Skeletal muscle tissue (tissue), 4 donors: ENCODE measurements around the gene METTL5. TPM values are rescaled to one million over a fixed set of nuclear protein-coding genes. Genes with fewer than 3 reads are reported as not detected.
"Not testable (repeated sequence)": the region's sequence is repeated elsewhere in the genome, so short reads cannot be mapped to it uniquely, and the experiment has no call there.

Source experiments
- H3K27ac ChIP-seq: one replicate; pipeline ENCODE4 v1.7.0; 2013; ENCODE audit warnings: mild to moderate bottlenecking, low read depth, low read length, inconsistent platforms
- H3K27me3 ChIP-seq, 3 donors: one replicate each; pipeline ENCODE4 v1.7.0; 2013; ENCODE audit warnings: low read length in 3 of 3; ENCODE audit not compliant: control insufficient read depth in 3 of 3, insufficient read depth in 3 of 3
- H3K36me3 ChIP-seq, 3 donors: one replicate each; pipeline ENCODE4 v1.7.0; 2013; ENCODE audit warnings: low read length in 3 of 3; ENCODE audit not compliant: control insufficient read depth in 3 of 3, insufficient read depth in 3 of 3
- H3K4me1 ChIP-seq, 3 donors: one replicate each; pipeline ENCODE4 v1.7.0; 2013; ENCODE audit warnings: low read length in 3 of 3, mild to moderate bottlenecking in 3 of 3; ENCODE audit not compliant: control insufficient read depth in 3 of 3, insufficient read depth in 3 of 3
- H3K4me3 ChIP-seq, 3 donors: one replicate each; pipeline ENCODE4 v1.7.0; 2013; ENCODE audit warnings: low read length in 3 of 3
- H3K9ac ChIP-seq, 3 donors: one replicate each; pipeline ENCODE4 v1.7.0; 2013; ENCODE audit warnings: low read length in 3 of 3, mild to moderate bottlenecking in 3 of 3, moderate library complexity in 2 of 3, low read depth in 1 of 3
- H3K9me3 ChIP-seq, 3 donors: one replicate each; pipeline ENCODE4 v1.7.0; 2013; ENCODE audit warnings: low read length in 3 of 3; ENCODE audit not compliant: control insufficient read depth in 3 of 3
- total RNA-seq: library from RNA; depleted of rRNA; stranded (reverse); fragments of >200 nt; gene quantifications from one replicate; pipeline ENCODE4 v1.2.3, GENCODE V29; 2014
- donor health status: Osteomylitis.

Gene METTL5
- 29.7 TPM for total RNA-seq

DNA sequence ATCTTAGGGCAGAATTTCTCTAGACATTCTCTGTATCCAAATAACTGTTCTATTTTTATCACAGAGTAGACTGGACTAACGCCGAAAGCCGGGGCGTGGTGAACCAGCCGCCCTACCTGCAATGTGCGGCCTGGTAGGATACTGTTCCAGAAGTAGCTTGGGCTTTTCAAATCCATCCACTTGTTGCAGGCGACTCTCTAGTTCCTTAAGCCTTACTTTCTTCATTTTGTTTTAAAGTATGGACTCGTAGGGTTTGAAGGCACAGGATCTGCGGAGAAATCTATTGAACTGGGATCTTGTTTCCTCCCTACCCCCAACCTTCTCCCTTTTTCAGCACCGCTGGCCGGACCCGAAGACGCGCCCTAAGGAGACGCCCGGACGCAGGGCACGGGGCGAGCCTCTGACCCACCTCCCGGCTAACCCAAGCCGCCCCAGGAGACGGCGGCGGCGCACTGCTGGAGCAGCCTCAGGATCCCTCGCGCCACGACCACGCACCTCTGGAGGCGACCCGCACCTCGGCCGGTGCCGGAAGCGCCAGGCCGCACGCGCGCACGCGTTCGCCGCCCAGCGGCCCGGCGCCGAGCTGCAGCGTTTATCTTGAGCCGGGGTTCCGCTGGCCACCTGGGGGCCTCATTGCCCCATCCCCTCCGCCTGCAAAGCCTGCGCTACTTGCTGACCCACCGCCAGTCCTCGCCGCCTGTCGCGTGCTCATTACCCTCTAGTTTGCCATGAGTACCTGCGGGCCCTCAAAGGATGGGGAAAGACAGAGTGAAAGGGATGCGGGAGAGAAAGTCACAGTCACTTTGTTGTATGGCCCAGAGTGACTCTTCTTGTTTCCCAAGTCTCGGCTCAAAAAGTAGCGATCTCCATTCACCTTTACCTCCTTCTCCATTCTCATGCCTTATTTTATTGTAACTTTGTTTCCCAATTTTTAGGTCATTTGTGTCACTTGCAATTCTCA is at the start of gene METTL5:
Gene METTL5 (minus strand): TSS at position 533 of the 961 bp plus-strand sequence. CDS start 308 bp downstream, at position 225.
- Histone ChIP-seq H3K4me3 (peak within 1 kb of the TSS; percentile 82 to 90 (median 90)), H3K9ac (peak within 1 kb of the TSS; percentile 82 to 92 (median 91)), H3K36me3 (peaks cover 2 to 5% (median 3%) of the 10 kb centered on the region in 3 donors), H3K4me1 (peaks cover 26 to 36% (median 30%) of the 10 kb centered on the region in 3 donors), H3K27me3 (no peaks in the 10 kb centered on the region), H3K27ac (peak within 1 kb of the TSS; percentile 88), H3K9me3 (no peaks in the 10 kb centered on the region)

DNA sequence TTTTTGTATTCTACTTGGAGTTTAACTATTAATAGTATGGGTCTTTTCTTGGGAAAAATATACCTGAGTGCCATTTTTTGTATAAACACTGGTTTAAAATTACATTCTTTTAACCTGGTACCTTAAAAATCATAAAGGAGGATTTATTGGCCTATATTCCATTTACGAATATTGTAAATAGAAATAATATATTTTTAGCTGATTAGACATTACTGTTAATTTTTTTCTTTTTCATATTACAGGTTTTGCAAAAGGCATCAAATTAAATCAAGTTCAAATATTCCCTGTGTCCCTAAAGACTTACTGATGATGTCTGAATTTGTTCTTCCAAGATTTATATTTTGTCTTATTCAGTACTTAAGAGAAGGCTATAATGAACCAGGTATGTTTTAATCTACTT is 47.3 kb upstream of the METTL5 start:
- Histone ChIP-seq H3K27me3 (no peaks in the 10 kb centered on the region), H3K4me3 (no peak overlapping the region), H3K4me1 (peaks cover 0 to 2% (median 0%) of the 10 kb centered on the region in 3 donors), H3K27ac (no peak overlapping the region), H3K9me3 (no peaks in the 10 kb centered on the region), H3K36me3 (peaks cover 0 to 7% (median 0%) of the 10 kb centered on the region in 3 donors), H3K9ac (no peak overlapping the region)

DNA sequence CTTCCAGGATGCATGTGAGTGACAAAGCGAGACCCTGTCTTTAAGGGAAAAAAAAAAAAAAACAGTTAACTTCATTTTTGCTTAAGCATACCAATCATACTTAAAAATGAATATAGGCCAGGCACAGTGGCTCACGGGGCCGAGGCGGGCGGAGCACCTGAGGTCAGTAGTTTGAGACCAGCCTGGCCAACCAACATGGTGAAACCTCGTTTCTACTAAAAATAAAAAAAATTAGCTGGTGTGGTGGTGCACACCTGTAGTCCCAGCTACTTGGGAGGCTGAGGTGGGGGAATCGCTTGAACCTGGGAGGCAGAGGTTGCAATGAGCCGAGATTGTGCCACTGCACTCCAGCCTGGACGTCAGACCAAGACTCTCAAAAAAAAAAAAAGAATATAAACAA is 46.7 kb upstream of the METTL5 start:
- not testable (repeated sequence) for H3K36me3 ChIP-seq, H3K4me3 ChIP-seq

DNA sequence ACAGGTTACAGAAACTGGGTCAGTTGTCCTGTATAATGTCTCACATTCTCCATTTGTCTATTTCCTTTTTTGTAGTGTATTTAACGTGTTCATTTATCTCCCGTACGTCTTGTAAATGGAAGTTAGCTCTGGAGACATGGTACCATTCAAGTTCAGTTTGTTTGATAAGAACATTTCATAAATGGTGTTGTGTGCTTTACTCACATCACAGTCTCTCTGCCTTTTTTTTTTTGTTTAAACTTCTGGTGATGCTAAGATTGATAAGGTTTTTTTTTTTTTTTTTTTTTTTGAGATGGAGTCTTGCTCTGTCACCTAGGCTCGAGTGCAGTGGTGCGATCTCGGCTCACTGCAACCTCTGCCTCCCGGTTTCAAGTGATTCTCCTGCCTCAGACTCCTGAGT is 44.2 kb upstream of the METTL5 start:
- no peaks in the 10 kb centered on the region for H3K36me3 ChIP-seq
- H3K27me3 ChIP-seq = no peaks in the 10 kb centered on the region
- no peak overlapping the region for H3K27ac ChIP-seq
- no peaks in the 10 kb centered on the region for H3K9me3 ChIP-seq
- no peak overlapping the region for H3K9ac ChIP-seq
- no peak overlapping the region for H3K4me3 ChIP-seq
- peaks cover 0 to 2% (median 0%) of the 10 kb centered on the region in 3 donors for H3K4me1 ChIP-seq

More for the DNA sequence above, 46.7 kb upstream of the METTL5 start:
- H3K27ac ChIP-seq, H3K27me3 ChIP-seq, H3K9ac ChIP-seq, H3K9me3 ChIP-seq, H3K4me1 ChIP-seq: not testable (repeated sequence)

DNA sequence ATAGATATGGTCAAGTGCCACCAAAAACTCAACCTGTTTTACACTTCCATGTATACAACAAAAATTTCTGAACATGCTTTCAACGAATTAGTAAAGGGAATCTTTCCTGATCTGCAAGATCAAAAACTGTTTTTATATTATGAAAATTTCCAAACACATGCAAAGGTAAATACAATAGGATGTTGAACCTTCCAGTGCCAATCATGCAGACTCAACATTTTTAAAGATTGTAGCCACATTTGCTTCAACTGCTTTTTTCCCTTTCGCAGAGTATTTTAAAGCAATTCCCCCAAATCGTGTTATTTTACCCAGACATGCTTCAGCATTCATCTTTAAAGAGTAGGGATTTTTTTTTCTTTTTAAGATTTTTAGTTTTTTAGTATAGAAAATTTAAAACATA is 42.9 kb upstream of the METTL5 start:
- no peak overlapping the region for H3K9ac ChIP-seq
- H3K27ac ChIP-seq = no peak overlapping the region
- H3K36me3 ChIP-seq = no peaks in the 10 kb centered on the region
- no peaks in the 10 kb centered on the region for H3K9me3 ChIP-seq
- H3K27me3 ChIP-seq = no peaks in the 10 kb centered on the region
- no peak overlapping the region for H3K4me3 ChIP-seq
- H3K4me1 ChIP-seq = peaks cover 0 to 6% (median 0%) of the 10 kb centered on the region in 3 donors

DNA sequence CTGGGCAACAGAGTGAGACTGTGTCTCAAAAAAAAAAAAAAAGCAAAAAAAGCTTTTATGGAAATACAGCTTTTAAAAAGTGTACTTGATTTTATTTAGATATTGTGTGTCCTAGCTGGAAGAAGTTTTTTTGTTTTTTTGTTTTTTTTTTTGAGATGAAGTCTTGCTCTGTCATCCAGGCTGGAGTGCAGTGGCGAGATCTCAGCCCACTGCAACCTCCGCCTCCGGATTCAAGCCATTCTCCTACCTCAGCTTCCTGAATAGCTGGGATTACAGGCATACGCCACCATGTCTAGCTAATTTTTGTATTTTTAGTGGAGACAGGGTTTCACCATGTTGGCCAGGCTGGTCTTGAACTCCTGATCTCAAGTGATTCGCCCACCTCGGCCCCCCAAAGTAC is 41.5 kb upstream of the METTL5 start:
- H3K36me3 ChIP-seq, H3K9me3 ChIP-seq, H3K4me1 ChIP-seq, H3K27ac ChIP-seq, H3K27me3 ChIP-seq, H3K4me3 ChIP-seq, H3K9ac ChIP-seq: not testable (repeated sequence)

DNA sequence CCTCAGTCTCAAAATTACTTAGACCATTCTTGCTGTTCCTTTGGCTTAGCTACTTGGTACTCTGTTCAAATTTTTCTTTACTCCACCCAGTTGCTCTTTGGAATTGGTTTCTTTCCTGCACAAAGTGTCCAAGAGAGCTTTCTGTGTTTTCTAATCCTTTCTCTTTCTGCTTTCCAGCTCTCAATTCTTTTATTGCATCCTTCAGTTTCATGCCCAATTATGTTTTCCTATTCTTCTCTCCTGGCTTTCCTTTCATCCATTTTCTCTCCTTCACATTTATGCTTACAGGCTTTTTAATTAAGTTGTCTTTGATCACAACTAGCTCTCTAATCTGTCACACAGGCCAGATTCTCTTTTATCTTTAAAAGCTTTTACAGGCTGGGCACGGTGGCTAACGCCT is 40.8 kb upstream of the METTL5 start:
- no peak overlapping the region for H3K9ac ChIP-seq
- no peak overlapping the region for H3K4me3 ChIP-seq
- no peaks in the 10 kb centered on the region for H3K36me3 ChIP-seq
- no peaks in the 10 kb centered on the region for H3K27me3 ChIP-seq
- H3K9me3 ChIP-seq = no peaks in the 10 kb centered on the region
- no peak overlapping the region for H3K27ac ChIP-seq
- H3K4me1 ChIP-seq = peaks cover 0 to 6% (median 0%) of the 10 kb centered on the region in 3 donors

DNA sequence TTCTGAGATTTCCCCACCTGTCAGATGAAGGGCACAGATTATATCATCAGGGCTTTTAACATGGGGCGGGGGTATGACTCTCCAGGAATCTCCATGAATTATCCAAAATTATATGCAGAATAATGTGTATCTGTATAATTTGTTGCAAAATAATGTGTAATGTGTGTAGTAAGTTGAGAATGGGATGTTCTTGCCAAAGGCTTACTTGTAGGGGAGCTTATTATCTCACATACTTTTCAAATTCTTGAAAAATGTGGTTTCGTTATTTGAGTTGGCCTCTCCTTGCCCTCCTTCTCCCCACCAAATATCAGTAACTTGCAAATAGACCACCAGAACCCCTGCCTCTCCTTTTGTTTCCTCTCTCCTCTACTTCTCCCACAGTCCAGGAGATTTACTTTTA is 38.1 kb upstream of the METTL5 start:
- Histone ChIP-seq H3K27ac (no peak overlapping the region), H3K9ac (no peak overlapping the region), H3K27me3 (no peaks in the 10 kb centered on the region), H3K36me3 (no peaks in the 10 kb centered on the region), H3K4me3 (no peak overlapping the region), H3K9me3 (no peaks in the 10 kb centered on the region), H3K4me1 (peaks cover 0 to 4% (median 0%) of the 10 kb centered on the region in 3 donors)

DNA sequence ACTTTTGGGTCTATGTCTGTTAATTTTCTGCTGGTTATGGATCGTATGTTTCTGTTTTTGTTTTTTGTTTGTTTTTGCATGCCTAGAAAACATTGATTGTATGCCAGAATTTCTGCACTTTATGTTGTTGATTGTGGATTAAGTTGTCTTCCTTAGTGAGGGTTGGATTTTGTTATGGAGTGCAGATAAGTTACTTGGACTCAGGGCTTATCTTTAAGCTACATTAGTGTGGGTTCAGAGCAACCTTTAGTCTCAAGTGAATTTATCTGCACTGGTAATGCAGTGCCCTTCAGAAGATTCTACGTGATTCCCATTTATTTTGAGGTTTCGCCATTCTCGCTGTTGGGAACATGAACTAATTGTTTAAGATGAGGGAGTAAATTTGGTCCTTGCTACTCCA is 35.4 kb upstream of the METTL5 start:
- no peak overlapping the region for H3K27ac ChIP-seq
- H3K36me3 ChIP-seq = no peaks in the 10 kb centered on the region
- H3K9me3 ChIP-seq = no peaks in the 10 kb centered on the region
- H3K4me1 ChIP-seq = peaks cover 0 to 4% (median 0%) of the 10 kb centered on the region in 3 donors
- no peak overlapping the region for H3K9ac ChIP-seq
- no peak overlapping the region for H3K4me3 ChIP-seq
- no peaks in the 10 kb centered on the region for H3K27me3 ChIP-seq

DNA sequence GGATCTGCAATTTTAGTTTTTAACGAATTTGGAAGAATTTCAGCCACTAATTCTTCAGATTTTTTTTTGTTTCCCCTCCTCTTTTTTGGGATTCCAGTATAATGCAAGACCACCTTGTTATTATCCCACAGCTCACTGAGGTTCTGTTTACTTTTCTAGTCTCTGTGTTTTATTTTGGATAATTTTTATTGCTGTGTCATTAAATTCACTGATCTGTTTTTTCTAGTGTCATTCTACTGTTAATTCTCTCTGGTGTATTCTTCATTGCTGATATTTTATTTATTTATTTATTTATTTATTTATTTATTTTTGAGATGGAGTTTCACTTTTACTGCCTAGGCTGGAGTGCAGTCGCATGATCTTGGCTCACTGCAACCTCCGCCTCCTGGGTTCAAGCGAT is 34.7 kb upstream of the METTL5 start:
- Histone ChIP-seq H3K27me3 (no peaks in the 10 kb centered on the region), H3K27ac (no peak overlapping the region), H3K9ac (no peak overlapping the region), H3K36me3 (no peaks in the 10 kb centered on the region), H3K4me1 (peaks cover 0 to 4% (median 0%) of the 10 kb centered on the region in 3 donors), H3K4me3 (no peak overlapping the region), H3K9me3 (no peaks in the 10 kb centered on the region)
